Fibroblast of skin of left quadriceps (primary cell): ENCODE results near the gene CST5.
"Not testable (repeated sequence)": the region's sequence is repeated elsewhere in the genome, so short reads cannot be mapped to it uniquely, and the experiment has no call there.

Source experiments
- DNase-seq, 2 experiments: peaks; one replicate each; pipeline ENCODE4 v3.0.0-alpha.2; 2013; ENCODE audit warnings: low read depth in 2 of 2

CST5 gene

DNA sequence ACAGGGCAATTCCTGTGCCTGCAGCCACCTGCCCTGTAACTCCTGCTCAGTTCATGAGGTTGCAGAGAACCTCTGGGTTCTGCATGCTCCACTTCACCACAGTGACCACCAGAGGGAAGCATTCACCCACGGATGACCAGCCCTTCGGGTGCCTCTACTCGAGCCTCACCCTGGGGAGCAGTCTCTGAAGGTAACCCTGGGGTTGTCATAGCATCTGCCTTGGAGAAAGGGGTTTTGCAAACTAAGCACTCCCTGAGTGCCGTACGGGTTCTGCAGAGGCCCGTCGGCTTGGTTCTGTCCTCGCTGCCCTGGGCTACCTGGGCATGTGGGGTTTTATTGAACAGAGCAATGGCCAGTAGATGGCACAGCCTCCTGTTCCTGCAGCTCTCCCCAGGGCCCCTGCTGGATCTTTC is 10.2 kb upstream of the CST5 start:
- peak; percentile 1 to 4 for DNase-seq

DNA sequence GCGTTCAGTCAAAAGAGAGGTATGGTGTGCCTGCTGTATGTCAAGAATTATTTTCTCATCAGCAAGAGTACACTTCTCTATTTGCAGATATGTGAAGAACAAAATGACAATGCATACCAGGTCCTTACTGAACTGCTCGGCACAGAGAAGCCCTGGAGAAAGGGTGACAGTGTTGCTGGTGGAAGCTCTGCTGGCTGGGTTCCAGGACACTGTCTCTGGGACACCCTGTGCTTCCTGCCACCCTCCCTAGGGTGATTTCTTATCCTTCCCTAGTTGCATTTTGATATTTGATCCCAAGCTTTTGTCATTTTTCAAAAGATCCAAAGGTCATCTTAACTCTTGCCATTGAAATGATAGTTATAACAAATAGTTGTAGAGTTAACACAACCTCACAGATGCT is 8.3 kb upstream of the CST5 start:
- no peak for DNase-seq

DNA sequence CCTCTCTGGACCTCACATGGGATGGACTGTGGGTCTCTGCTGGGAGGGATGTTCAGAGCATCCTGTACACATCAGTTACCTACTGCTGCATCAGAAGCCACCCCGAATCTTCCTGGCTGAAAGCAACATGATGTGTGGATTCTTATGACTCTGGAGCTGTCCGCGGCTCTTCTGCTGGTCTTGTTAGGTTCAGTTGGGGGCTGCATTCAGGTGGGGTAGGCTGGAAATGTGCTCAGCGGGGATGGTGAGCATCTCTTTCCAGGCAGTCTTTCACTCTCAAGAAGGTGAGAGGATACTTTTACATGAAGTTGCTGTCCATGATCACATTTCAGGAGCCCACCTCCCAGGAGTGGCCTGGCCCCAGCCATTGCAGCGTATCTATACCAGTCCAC is 5.2 kb upstream of the CST5 start:
- no peak for DNase-seq

DNA sequence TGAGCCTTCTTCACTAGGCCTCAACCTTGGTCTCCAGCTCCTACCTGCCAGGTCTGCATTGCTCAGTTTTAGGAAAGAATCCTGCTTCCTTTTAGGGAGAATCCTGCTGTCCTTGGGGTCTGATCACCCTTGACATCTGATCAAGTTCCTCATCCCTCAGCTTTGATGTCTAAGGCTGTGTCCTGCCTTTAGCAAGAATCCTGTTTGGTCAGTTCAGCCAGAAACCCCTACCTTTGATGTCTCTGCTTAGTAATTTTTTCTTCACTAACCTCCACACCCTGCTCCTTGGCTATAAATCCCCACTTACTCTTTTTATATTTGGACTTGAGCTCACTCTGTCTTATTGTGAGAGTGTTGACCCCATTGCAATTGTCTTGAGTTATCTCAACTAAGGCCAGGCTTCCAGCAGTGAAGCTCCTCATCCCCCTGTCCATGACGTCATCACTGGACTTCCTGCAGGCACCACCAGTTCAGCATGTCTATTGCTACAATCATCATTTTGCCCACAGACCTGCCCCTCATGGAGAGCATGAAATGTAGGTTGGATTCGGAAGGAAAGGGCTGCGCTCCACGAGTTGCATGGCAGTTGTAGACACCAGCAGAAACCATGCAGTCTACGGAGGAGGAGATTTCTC is 4.7 kb upstream of the CST5 start:
- DNase-seq: no peak

DNA sequence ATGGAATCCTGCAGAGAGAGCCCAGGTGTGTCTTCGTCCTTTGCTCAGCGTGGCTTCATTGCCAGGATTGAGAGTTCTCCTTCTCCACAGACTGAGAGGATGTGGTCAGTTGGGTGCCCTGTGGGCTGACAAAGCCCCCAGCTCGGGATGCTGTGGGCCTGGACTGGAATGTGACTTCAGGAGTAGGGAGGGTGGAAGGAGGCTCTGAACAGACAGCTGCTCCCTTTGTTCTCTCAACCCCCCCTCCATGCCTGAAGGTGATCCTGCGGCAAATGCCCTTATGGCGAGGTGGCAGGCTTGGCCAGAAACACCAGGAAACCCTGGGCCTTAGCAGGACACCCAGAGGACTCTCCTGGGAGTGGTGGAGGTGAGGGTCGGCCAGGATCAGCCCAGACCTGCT is 1.8 kb upstream of the CST5 start:
- DNase-seq: no peak

DNA sequence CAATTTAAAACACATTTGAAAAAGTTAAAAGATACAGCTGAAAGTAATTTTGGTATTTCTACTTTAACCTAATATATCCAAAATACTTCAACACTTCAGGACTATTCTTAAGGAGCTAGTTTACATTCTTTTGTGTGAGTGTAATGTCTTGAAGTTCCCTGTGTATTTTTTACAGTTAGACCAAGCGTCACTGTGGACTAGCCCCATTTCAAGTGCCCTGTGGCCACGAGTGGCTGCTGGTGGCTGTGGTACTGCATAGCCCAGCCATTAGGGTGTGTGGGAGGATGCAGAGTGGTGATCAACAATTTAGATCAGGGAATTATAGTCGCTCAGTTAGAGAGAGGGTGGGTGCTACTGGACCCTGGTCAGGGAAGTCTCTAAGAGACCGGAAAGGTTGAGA is 869 bp upstream of the CST5 start:
- no peak for DNase-seq

DNA sequence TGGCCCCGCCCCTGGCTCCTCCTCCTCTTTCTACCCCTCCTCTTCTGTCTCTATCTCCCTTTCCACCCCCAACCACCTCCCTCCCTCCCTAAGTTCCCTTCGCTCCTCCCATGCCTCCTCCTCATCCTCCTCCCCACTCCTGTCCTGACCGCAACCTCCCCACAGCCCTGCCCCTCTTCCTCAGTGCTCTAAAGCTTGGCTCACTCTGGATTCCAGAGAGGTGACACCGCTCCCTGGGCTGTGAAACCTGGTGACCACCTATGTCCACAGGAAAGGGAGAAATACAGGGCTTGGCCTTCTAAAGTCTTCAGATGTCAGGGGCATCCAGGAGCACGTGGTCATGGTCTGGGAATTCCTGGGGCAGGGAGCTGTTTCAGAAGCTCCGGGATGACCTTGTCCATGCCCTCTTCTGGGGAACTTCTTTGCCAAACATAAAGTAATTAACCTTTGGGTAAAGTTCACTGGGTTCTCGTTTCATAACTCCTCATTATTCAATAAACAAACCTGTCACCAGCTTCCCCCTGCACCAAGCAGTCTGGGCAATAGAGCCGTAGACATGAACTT is 345 bp upstream of the CST5 start:
- DNase-seq: no peak

DNA sequence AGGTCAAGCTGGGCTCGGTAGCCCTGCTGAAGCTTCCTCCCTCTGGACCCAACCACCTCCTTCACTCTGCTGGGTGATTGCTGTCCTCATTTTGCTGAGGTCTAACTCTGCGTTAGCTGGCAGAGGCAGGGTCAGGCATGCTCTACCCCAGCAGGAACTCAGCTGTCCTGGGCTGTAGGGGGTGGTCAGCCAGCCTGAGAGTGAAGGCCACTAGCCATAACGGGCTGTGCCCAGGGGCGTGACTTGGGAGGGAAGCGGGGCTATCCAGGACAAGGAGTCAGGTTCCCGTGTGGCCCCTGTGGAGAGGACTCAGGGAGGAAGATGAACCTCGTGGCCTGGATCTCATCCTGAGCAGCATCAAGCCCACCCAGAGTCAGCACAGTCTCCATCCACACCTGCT is 761 bp downstream of the CST5 start:
- DNase-seq: no peak

DNA sequence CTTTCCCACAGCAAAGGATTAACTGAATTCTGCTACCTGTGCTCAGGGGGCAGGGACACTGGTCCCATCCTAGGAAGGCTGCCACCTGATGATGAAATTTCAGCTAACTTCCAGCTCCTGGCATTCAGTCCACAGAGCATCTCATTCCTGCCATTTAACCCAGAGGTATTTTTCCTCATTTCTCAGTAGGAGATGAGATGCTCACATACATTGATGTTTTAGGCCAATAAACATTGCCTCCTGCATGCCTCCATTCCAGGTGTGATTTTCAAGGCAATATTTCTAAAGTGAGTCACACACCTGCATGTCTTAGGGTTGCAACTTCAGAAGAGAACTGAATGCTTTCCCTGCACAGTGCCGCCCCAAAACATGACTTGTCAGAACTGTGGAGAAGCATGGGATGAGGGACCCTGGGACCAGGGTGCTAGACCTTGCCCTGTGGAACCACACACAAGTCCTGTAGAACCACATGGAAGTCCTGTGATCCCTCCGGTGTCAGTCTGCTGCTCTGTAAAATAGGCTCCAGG is 1.5 kb downstream of the CST5 start:
- DNase-seq: not testable (repeated sequence)

DNA sequence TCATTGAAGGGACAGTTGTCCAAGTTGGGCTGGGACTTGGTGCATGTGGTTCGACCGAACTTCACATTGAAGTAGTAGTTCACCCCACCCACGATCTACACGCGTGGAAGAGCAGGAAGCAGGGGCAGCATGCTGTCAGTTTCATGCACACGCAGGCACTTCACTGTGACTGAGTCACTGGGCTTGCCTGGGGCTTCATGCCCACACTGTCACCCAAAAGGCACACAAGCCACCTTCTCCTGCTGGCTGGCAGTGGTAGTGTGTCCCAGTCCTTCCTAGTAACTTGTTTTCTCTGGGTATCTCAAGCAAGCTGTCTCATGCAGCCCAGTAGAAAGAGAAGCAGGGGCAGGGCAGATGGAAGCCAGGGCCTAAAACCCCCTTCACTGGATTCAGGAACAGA is 2.0 kb downstream of the CST5 start:
- no peak for DNase-seq

DNA sequence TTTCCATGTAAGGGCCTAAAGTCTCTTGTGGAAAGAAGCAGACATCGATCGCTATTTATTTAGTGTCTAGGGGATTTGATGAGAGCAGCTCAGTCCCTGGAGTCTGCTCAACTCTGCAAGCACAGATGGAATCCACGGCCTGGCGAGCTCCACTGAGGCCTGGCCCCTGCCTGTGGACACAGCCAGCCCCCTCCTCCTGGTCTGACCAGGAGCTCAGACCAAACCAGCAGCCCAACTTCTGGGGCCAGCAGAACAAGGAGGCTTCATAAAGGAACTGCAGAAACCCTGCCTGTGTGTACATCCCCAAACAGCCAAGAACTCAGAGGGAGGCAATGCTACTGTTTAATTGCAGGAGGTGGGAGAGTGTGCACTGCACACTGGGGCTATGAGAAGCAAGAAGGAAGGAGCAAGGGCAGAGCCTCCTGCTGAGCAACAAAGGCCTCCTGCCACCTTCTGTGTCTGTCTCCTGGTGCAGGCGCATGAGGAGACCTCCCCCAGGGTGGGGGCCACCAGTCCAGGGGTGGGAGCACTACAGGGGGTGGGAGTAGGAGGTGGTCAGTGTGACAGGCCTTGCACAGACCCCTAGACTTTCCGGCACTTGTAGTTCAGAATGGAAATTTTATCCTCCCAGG is 3.8 kb downstream of the CST5 start:
- DNase-seq: no peak

DNA sequence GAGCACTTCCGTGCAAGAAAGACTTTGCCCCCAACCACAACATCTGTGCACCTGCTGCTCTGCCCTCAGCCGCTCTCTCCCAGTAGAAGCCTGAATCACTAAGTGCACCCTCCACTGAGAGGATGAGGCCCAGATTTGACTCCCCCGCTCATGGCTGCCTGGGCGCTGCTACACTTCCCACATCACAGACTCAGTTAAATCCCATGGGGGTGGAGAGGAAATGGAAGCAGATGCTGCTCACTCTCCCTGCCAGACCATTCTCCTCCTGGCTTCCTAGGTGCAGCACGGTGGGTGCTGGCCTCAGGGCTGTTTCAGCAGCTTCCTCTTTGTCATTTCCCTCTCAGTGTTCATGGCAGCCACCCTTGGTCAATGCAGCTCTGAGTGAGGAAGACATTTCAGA is 4.8 kb downstream of the CST5 start:
- DNase-seq: no peak

DNA sequence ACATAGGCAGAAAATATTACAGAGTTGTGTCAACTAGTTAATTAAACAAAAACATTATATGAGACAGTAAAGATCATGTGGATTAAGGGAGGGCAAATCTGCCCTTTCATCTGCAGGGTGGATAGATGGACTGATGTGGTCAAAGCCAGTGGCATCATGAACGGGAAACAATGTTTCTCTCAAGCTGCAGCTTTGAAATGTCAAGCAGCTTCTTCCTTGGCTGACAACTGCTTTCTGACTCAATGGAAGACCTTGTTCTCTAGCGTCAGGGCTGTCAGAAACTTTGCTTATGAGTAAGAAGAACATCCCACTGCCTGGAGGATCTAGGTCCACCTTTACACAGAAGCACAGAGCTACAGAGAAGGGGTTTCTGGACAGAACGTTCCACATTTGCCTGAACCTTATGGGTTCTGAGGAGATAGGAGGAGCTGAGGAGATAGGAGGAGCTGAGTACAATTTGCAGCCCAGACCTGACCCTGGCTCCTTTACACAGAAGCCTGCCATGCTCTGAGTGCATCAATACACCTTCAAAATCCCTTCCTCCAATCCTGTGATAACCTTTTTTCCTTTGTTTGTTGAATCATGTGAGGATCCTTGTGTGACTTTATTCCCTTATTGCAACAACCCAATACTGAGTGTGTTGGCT is 6.1 kb downstream of the CST5 start:
- no peak for DNase-seq

DNA sequence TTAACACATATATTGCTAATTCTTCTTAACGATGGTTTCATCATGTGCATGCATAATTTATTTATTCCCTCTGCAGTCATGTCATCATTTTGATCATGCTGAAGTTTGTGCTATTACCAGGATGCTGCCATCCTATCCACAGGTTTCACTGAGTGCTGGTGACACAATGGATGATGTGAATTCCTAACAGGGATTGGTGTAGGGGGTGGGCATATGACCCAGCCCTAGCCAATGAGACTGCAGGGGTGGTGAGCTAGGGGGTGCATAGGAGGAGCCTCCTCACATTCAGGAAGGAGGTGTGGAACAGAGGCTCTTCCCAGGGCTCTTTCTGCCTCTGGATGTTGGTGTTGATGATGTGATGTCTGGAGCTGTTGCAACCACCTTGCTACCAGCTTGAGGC is 7.5 kb downstream of the CST5 start:
- no peak for DNase-seq

DNA sequence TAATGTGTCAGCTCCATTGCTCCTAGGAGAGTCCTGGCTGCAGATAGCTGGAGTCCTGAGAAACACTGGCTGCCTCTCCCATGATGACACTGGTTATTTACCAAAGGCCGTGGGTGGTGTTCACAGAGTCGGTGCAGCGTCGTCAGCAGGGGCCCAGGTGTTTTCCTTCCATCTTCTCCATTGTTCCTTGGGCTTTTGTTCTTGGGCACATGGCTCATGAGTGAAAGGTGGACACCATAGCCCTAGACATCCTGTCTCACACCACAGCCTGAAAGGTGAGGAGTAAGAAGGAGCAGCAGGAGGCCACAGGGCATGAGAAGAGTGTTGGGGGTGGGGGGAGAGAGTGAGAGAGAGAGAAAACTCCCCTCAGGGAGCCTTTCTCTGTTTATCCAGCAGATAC is 9.1 kb downstream of the CST5 start:
- no peak for DNase-seq

DNA sequence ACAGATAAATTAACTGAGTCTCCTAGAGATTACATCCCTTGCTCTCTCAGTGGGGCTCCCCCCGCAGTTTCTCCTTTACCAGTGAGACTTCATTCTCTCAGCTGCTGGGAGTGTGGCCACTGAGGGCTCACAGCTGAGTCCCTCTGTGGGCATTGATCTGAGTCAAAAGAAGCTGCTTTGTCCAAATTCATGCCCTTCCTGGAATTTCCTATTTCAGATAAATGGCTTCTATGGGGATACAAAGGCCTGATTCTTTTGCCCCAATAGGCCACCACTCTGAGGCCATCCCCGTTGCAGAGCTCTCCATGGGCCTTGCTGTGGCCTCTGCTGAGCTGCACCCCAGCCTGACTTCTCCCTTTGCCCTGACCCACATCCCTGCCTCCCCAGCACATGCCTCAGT is 10.0 kb downstream of the CST5 start:
- no peak for DNase-seq

DNA sequence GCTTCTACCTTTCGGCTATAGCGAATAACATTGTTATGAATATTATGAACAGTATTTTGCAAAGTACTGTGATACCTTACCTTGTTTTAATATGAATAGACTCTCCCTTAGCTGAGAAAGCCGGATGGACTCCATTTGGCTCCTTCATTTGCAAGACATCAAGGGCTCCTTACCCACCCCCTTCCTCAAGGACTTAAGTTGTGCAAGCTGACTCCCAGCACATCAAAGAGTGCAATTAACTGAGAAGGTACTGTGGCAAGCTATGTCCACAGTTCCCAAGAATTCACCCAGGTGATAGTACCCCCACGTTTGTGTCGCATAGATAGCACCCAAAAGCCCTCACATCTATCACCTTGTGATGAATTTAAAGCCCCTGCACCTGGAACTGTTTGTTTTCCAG is 11.2 kb downstream of the CST5 start:
- DNase-seq: no peak

DNA sequence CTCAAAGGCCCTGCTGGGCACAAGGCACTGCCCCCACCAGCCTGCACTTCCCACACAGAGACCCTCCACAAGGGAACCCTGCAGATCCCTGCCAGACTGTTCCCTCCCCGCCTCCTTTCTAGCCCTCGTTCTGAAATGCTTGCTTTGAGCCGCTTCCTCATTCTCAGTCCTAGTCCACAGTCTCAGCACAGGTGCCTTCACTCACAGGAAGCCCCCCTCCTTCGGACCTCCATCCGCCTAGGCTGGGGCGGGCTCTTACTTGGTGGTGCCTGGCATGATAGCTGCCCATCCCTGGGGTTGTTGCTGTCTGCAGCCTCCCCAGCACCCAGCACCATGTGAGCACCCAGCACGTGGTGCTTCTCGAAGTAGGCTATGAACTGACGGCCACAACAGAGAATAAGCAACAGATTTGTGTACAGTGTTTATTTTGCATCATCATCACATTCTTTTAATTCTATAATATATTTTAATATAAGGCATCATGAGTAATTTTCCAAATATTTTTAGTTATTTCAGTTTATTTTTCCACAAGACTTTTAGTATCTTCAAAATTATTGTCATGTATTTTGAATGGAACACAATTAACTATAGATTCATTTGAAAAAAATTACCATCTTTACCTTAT is 12.3 kb downstream of the CST5 start:
- DNase-seq: no peak

DNA sequence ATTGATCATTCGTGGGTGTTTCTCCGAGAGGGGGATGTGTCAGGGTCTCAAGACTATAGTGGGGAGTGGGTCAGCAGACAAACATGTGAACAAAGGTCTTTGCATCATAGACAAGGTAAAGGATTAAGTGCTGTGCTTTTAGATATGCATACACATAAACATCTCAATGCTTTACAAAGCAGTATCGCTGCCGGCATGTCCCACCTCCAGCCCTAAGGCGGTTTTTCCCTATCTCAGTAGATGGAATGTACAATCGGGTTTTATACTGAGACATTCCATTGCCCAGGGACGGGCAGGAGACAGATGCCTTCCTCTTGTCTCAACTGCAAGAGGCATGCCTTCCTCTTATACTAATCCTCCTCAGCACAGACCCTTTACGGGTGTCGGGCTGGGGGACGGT is 18.8 kb downstream of the CST5 start:
- not testable (repeated sequence) for DNase-seq

DNA sequence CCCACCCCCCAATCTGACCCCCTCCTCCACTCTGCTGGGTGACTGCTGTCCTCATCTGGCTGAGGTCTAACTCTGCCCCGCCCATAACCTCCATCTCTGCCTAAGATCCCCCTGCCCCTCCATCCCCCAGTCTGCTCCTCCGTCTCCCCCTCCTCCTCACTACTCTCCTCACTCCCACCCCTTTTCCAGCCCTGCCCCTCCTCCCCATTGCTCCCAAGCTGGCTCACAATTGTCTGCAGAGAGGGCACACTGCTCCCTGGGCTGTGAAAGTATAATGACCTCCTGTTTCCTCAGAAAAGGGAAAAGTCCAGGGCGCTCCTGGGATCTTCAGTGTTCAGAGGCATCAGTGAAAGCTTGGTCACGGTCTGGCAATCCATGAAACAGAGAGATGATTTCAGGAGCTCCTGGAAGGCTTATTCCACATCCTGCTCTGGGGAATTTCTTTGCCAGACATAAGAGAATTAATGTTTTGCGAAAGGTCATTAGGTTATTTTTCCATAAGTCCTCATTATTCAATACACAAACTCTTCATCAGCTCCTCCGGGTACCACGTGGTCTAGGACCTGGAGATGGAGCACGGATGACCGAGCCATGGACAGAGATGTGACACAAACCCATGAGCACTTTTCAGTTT is 21.5 kb downstream of the CST5 start:
- no peak for DNase-seq

DNA sequence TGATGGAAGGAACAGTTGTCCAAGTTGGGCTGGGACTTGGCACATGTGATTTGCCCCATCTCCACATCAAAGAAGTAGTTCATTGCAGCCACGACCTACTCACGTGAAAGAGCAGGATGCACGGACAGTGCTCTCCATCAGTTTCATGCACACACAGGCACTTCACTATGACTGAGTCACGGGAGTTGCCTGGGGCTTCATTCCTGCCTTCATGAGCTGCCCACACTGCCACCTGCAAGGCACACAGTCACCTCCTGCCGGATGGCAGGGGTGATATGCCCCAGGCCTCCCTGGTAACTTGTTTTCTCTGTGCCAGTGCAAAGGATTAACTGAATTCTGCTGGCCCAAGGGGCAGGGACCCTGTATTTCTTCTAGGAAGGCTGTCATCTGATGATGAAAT is 22.8 kb downstream of the CST5 start:
- no peak for DNase-seq

DNA sequence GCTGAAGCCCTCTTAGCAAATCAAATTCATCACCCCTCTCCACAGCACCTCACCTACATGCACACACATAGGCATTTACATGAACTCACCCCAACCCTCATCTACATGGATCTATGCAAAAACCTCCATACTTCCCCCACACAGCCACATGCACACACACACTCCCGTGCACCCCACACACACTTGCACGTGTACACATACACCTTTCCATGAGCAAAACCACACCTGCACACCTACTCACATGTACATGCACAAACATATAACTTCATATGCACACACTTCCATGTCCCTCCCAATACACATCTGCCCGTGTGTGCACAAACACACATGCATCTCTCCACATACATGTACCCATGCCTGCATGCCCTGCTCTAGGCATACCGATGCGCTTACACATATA is 23.3 kb downstream of the CST5 start:
- no peak for DNase-seq
